Measurements from ENCODE around the gene CFAP61.

- no peak for TF ChIP-seq CTCF (conservative IDR thresholded peaks at IDR 0.05; ENCODE audit: low read length)
- TF ChIP-seq EZH2phosphoT487 (IDR thresholded peaks at IDR 0.05; ENCODE audit: borderline replicate concordance): no peak
These were observed 339.4 kb downstream of the CFAP61 start for GRCh38 chr20:20391766-20392165.

Data from Loucy (cell line).